ENCODE results near the gene SKAP1.
A peak's percentile ranks its signal among the peaks of the same experiment; 100 is the strongest.

SKAP1 gene

DNA sequence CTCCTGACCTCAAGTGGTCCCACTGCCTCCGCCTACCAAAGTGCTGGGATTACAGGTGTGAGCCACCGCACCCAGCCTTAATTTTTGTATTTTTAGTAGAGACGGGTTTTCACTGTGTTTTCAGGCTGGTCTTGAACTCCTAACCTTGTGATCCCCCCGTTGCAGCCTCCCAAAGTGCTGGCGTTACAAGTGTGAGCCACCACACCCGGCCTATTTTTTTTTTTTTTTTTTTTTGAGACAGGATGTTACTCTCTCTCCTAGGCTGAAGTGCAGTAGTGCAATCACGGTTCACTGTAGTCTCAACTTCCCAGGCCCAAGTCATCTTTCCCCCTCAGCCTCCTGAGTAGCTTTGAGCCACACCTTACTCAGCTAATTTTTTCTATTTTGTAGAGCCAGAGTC lies 325.6 kb downstream of the SKAP1 start:
- Mint-ChIP-seq H3K9me3 (no peaks in the 10 kb centered on the region), H3K27me3 (no peaks in the 10 kb centered on the region), H3K27ac (no peak overlapping the region), H3K4me3 (no peak overlapping the region), H3K36me3 (no peaks in the 10 kb centered on the region), H3K4me1 (peaks cover 62% of the 10 kb centered on the region)
- no peak for ATAC-seq

DNA sequence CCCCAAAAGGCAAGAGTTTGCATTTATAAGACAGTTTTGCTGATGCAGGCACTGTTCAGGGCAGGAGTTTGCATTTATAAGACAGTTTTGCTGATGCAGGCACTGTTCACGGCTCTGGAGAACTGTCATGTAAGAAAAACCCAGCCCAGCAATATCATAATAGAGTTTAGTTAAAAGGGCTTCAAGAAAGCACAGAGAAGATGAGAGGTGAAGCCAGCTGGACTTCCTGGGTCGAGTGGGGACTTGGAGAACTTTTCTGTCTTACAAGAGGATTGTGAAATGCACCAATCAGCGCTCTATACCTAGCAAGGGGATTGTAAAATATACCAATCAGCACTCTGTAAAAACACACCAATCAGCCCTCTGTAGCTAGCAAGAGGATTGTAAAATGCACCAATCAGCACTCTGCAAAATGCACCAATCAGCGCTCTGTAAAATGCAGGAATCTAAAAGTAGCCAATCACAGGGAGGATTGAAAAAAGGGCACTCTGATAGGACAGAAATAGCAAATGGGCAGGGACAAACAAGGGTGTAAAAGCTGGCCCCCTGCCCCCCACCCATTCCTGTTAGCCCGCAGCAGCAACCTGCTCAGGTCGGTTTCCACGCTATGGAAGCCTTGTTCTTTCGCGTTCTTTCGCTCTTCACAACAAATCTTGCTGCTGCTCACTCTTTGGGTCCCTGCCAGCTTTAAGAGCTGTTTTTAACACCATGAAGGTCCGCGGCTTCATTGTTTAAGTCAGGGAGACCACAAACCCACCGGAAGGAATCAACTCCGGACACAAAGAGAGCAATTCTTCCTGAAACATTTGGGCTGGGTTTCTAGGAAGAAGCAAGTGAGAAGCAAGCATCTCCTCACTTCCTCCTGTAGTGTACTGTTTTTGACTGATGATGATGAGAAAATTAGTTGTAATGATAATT lies 327.0 kb downstream of the SKAP1 start:
- Mint-ChIP-seq H3K27me3 (no peaks in the 10 kb centered on the region), H3K4me1 (peaks cover 60% of the 10 kb centered on the region), H3K27ac (peak overlapping the region; percentile 97), H3K36me3 (no peaks in the 10 kb centered on the region), H3K4me3 (no peak overlapping the region), H3K9me3 (no peaks in the 10 kb centered on the region)
- no peak for ATAC-seq

DNA sequence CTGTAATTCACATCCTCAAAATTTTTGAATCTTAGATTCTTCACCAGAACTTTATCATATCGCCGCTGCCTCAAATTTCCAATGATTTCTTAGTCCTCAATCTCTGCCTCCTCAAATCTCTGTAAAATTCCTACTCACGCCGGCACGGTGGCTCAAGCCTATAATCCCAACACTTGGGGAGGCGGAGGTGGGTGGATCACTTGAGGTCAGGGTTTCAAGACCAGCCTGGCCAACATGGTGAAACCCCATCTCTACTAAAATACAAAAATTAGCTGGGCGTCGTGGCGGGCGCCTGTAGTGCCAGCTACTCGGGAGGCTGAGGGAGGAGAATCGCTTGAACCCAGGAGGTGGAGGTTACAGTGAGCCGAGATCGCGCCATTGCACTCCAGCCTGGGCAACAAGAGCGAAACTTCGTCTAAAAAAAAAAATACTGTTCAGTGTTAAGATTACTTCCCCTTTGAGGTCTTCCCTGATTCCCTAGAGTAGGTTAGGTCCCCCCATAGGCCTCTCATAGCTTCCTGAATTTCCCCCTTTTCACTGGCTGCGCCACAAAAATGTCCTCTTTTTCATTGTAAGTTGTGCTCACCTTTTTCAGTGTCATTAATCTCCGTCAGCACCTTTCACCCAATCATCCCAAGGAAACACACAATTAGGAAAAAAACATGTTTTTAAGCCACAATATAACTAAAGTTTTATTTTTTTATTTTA lies 327.8 kb downstream of the SKAP1 start:
- H3K27ac Mint-ChIP-seq = peak overlapping the region; percentile 97
- H3K9me3 Mint-ChIP-seq = no peaks in the 10 kb centered on the region
- no peaks in the 10 kb centered on the region for H3K36me3 Mint-ChIP-seq
- peaks cover 62% of the 10 kb centered on the region for H3K4me1 Mint-ChIP-seq
- no peaks in the 10 kb centered on the region for H3K27me3 Mint-ChIP-seq
- ATAC-seq = no peak
- H3K4me3 Mint-ChIP-seq = peak overlapping the region; percentile 75

DNA sequence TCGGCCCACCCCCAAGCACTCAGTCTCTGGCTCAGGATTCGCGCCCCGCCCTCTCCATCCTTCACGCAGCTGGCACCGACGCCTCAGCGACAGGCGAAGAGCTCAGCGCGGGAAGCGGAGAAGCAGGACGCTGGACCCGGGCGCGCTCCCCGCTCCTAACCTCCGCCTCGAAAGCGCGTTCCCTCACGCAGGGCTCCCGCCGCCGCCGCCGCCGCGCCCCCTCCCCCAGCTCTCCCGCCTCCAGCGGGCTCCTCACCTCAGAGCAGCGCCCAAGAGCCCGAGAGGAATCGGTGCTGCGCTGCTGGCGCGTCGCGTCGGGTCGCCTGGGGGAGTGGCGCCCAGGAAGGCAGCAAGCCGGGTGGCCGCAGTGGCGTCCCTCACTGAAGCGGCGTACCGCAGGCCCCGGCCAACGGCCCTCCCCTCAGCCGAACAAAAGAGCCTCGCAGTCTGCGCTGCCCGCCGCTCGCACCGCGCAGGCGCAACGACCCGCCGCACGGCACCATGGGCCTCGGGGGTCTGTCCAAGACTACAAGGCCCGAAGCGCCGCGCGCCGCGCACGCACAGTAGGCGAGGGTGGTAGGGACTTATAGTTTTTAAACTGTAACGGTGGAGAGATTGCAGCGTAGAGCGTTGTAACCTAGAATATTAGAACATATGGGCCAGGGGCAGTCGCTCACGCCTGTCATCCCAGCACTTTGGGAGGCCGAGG lies 328.8 kb downstream of the SKAP1 start, which contains the start of gene CBX1:
Gene CBX1, minus strand, starts transcription at position 467 of the 709 bp plus-strand sequence. CDS start 24,474 bp downstream, outside the sequence.
- Mint-ChIP-seq H3K27me3 (no peaks in the 10 kb centered on the region), H3K4me3 (peak within 1 kb of the TSS; percentile 95), H3K9me3 (no peaks in the 10 kb centered on the region), H3K27ac (peak within 1 kb of the TSS; percentile 97), H3K36me3 (no peaks in the 10 kb centered on the region), H3K4me1 (peaks cover 54% of the 10 kb centered on the region)
- peak; percentile 99 for ATAC-seq

DNA sequence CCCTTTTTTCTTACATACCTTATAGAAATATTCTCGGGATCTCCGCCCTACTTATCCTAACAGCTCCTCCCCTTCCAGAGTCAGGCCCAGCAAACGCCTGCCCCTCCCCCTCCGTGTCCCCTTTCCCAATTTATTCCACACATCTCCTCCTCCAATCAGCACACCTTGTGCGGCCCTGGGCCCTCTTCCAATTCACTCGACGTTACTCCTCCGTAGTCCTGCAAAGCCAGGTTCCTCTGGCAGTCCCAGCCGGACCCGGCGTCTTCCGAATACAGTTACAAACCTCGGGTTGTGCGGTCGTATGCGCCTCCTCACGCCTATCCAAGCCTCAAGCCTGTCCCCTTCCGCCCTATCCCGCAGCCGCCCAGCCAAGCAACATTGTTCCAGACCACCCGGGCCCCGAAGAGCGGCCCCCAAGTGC lies 329.4 kb downstream of the SKAP1 start:
- no peaks in the 10 kb centered on the region for H3K9me3 Mint-ChIP-seq
- ATAC-seq = no peak
- H3K27me3 Mint-ChIP-seq = no peaks in the 10 kb centered on the region
- H3K4me1 Mint-ChIP-seq = peaks cover 54% of the 10 kb centered on the region
- H3K36me3 Mint-ChIP-seq = no peaks in the 10 kb centered on the region
- H3K4me3 Mint-ChIP-seq = peak overlapping the region; percentile 95
- H3K27ac Mint-ChIP-seq = peak overlapping the region; percentile 97

DNA sequence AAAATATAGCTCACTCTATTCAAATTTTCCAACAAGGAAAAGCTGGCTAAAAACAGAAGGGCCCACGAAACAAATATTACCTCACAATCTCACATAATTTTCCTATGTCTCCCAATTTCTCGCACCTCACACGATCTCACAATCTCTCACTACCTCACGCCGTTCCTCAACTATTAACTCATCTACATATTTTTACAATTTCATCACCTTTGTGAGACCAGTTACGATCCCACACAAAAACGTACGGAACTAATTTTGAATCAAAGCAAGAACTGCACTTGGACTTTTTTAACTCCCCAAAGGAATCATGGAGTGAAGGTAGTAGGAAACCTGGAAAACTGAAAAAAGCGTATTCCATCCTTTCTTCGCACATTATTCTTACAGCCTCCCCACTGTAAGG lies 329.9 kb downstream of the SKAP1 start:
- no peaks in the 10 kb centered on the region for H3K9me3 Mint-ChIP-seq
- ATAC-seq = no peak
- H3K27ac Mint-ChIP-seq = peak overlapping the region; percentile 97
- H3K4me3 Mint-ChIP-seq = peak overlapping the region; percentile 95
- H3K36me3 Mint-ChIP-seq = no peaks in the 10 kb centered on the region
- H3K27me3 Mint-ChIP-seq = no peaks in the 10 kb centered on the region
- peaks cover 54% of the 10 kb centered on the region for H3K4me1 Mint-ChIP-seq

DNA sequence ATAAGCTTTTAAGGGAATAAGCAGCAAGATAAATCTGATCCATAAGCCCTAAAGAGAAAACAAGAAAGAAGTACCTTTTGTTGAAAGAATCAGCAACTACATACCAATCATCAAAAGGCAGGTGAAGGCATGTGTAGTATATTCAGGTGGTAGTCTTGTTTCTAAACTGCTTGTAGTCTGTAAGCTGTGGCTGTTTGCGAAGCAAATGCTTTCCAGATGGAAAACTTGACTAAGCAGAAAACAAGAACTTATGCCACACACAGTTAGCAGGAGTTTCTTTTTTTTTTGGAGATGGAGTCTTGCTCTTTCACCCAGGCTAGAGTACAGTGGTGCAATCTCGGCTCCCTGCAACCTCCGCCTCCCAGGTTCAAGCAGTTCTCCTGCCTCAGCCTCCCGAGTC lies 334.4 kb downstream of the SKAP1 start:
- Mint-ChIP-seq H3K36me3 (peaks cover 3% of the 10 kb centered on the region), H3K4me1 (peaks cover 31% of the 10 kb centered on the region), H3K27me3 (no peaks in the 10 kb centered on the region), H3K4me3 (no peak overlapping the region), H3K9me3 (no peaks in the 10 kb centered on the region), H3K27ac (no peak overlapping the region)
- no peak for ATAC-seq

DNA sequence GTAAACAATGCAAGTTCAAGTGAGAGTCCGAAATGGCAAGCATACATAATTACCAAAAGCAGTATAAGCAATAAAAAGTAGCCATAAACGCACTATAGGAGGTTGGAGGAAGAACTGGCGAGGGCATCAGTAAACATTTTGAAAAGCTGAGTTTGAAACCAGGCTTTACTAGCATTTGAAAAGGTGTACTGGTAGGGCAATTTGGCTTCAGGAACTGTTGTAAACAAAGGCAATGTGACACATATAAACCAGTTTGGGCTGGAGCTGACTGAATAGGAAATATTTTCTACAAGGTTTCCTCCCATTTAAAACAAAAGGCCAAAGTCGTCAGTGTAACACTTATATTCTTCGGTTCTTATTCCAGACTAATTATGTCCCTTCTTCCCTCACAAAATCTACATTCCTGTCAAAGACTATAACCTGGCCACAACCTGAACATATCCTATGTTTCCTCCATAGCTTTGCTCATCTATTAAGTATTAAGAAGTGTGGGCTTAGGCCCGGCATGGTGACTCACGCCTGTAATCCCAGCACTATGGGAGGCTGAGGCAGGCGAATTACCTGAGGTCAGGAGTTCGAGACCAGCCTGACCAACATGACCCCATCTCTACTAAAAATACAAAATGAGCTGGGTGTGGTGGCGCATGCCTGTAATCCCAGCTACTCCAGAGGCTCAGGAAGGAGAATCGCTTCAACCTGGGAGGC lies 336.5 kb downstream of the SKAP1 start:
- no peak for ATAC-seq
- Mint-ChIP-seq H3K36me3 (peaks cover 17% of the 10 kb centered on the region), H3K27ac (no peak overlapping the region), H3K4me1 (peaks cover 20% of the 10 kb centered on the region), H3K4me3 (no peak overlapping the region), H3K9me3 (no peaks in the 10 kb centered on the region), H3K27me3 (no peaks in the 10 kb centered on the region)

DNA sequence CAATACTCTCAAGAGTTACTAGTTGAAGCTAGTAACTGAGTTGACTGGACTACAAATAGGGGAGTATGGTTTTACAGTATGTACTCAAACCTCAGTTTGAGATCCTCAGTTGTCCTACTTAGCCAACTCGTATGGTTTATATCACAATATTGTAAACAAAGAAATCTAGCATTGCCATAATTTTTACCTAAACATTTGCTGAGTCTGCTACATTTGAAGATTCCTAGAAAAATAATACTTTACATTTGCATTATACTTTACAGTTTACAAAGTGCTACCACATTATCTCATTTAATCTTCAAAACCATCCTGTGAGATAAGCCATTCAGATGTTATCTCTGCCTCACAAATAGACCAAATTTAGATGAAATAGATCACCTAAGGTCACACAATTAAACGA lies 345.1 kb downstream of the SKAP1 start:
- H3K4me3 Mint-ChIP-seq = no peak overlapping the region
- ATAC-seq = no peak
- no peaks in the 10 kb centered on the region for H3K9me3 Mint-ChIP-seq
- peaks cover 9% of the 10 kb centered on the region for H3K36me3 Mint-ChIP-seq
- H3K4me1 Mint-ChIP-seq = no peaks in the 10 kb centered on the region
- no peaks in the 10 kb centered on the region for H3K27me3 Mint-ChIP-seq
- no peak overlapping the region for H3K27ac Mint-ChIP-seq

Measured in stimulated activated memory B cell treated with anti-CD40 and anti-IgM and Interleukin-4, amounts not matched to agents 10 μg/mL and 1 μg/mL and 100 μg/mL, for 72 hours (primary cell).